Pons (tissue), 1 donor: ENCODE results near the gene SLCO1C1.

Experiments
- DNase-seq: peaks from one replicate; pipeline ENCODE4 v3.0.0-alpha.2; 2016; ENCODE audit warnings: low spot score

SLCO1C1 gene

GRCh38 chr12:20792971-20793370 lies 97.8 kb downstream of the SLCO1C1 start:
- DNase-seq = no peak

- peak; percentile 34 for DNase-seq
Measured at GRCh38 chr12:20798554-20798953, 103.4 kb downstream of the SLCO1C1 start.

GRCh38 chr12:20800160-20800559 lies 105.0 kb downstream of the SLCO1C1 start:
- no peak for DNase-seq

GRCh38 chr12:20801035-20801434 lies 105.9 kb downstream of the SLCO1C1 start:
- DNase-seq = no peak
